Left ventricle myocardium inferior (tissue), 1 donor: ENCODE results near the gene GRPR. TPM values are rescaled to one million over a fixed set of nuclear protein-coding genes. Genes with fewer than 3 reads are reported as not detected.

Experiments
- DNase-seq: peaks from one replicate; pipeline ENCODE4 v3.0.0-alpha.2; 2020
- H3K27ac ChIP-seq: fragments of 200-600 bp; replicated peaks from 2 replicates; pipeline ENCODE4 v1.8.0; 2021
- H3K27me3 ChIP-seq: fragments of 200-600 bp; 2 replicates; pipeline ENCODE4 v1.8.0; 2021; ENCODE audit warnings: low read depth
- H3K36me3 ChIP-seq: fragments of 200-600 bp; 2 replicates; pipeline ENCODE4 v1.8.0; 2021
- H3K4me1 ChIP-seq: fragments of 200-600 bp; 2 replicates; pipeline ENCODE4 v1.8.0; 2021
- H3K4me3 ChIP-seq: fragments of 200-600 bp; 2 replicates; pipeline ENCODE4 v1.8.0; 2021; ENCODE audit warnings: mild to moderate bottlenecking, moderate library complexity
- H3K9me3 ChIP-seq: fragments of 200-600 bp; replicated peaks from 2 replicates; pipeline ENCODE4 v1.8.0; 2021
- CTCF ChIP-seq: fragments of 200-600 bp; IDR thresholded peaks from 2 replicates; pipeline ENCODE4 v1.8.0; 2021; ENCODE audit warnings: antibody characterized with exemption, mild to moderate bottlenecking, borderline replicate concordance
- intact Hi-C: fragments of 100-400 bp; cut with micrococcal nuclease; formaldehyde crosslinking; loops from one replicate; pipeline ENCODE4 v1.11.0; 2022
- total RNA-seq: library from RNA; stranded (reverse); fragmentation: NEBNext Ultra II Directional; extraction: Animal tissue kit (Norgen Biotek cat#: 25700); gene quantifications from one replicate; pipeline ENCODE4 v1.2.1, GENCODE V29; 2021
- donor health status: DM: no; HTN: yes; CAD: no; lungs with severe emphysema.

Gene GRPR
- total RNA-seq, 1 donor from 2014 or later, result 0.30 TPM

- Histone ChIP-seq H3K27me3 (no peaks in the 10 kb centered on the region), H3K4me1 (no peaks in the 10 kb centered on the region), H3K36me3 (no peaks in the 10 kb centered on the region), H3K27ac (no peak overlapping the region), H3K9me3 (no peaks in the 10 kb centered on the region), H3K4me3 (no peak overlapping the region)
- intact Hi-C loops, result no loop called here
- TF ChIP-seq CTCF, result no peak
- DNase-seq, result no peak
Measured at GRCh38 chrX:16119353-16120220, 3.8 kb upstream of the GRPR start.

- TF ChIP-seq CTCF, result no peak
- intact Hi-C loops, result no loop called here
- Histone ChIP-seq H3K36me3 (no peaks in the 10 kb centered on the region), H3K27ac (no peak overlapping the region), H3K27me3 (no peaks in the 10 kb centered on the region), H3K9me3 (no peaks in the 10 kb centered on the region), H3K4me3 (no peak overlapping the region), H3K4me1 (no peaks in the 10 kb centered on the region)
- DNase-seq, result no peak
Measured at GRCh38 chrX:16120431-16120830, 2.9 kb upstream of the GRPR start.

GRCh38 chrX:16124201-16124600 is 836 bp downstream of the GRPR start:
- no peak for TF ChIP-seq CTCF
- Histone ChIP-seq H3K4me3 (no peak overlapping the region), H3K9me3 (no peaks in the 10 kb centered on the region), H3K36me3 (no peaks in the 10 kb centered on the region), H3K27me3 (no peaks in the 10 kb centered on the region), H3K27ac (no peak overlapping the region), H3K4me1 (no peaks in the 10 kb centered on the region)
- no peak for DNase-seq
- intact Hi-C loops, result no loop called here

- DNase-seq, result no peak
- Histone ChIP-seq H3K9me3 (no peaks in the 10 kb centered on the region), H3K27ac (no peak overlapping the region), H3K4me1 (no peaks in the 10 kb centered on the region), H3K36me3 (no peaks in the 10 kb centered on the region), H3K27me3 (no peaks in the 10 kb centered on the region), H3K4me3 (no peak overlapping the region)
- intact Hi-C loops, result no loop called here
- TF ChIP-seq CTCF, result no peak
Measured at GRCh38 chrX:16125520-16126149, 2.3 kb downstream of the GRPR start.

GRCh38 chrX:16130707-16131106 is 7.3 kb downstream of the GRPR start:
- intact Hi-C loops, result no loop called here
- Histone ChIP-seq H3K27ac (no peak overlapping the region), H3K27me3 (no peaks in the 10 kb centered on the region), H3K9me3 (no peaks in the 10 kb centered on the region), H3K4me1 (no peaks in the 10 kb centered on the region), H3K4me3 (no peak overlapping the region), H3K36me3 (no peaks in the 10 kb centered on the region)
- TF ChIP-seq CTCF, result no peak
- no peak for DNase-seq
